Measurements from ENCODE around the gene C9orf72.

DNA sequence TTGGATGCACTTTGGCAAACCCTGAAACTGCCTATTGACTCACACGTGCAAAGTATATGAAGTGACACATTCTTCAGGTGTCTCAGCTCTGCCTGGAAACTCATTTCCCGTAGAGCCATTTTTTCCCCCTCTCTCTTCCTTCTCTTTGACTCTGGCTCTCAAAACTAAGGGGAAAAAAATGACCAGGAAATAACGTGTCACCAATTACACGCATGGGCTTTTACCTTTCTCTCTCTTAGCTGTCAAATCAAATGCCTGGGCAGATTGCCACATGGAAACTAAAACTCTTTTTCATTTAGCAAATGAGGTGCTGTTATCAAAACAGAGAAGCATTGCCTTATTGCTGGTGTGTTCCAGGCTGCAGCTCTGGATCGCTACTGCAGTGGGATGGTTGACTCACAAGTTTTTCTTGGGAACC is 67.5 kb downstream of the C9orf72 start:
- TF ChIP-seq L3MBTL2 (conservative IDR thresholded peaks at IDR 0.05) (no peak), ARNT (IDR thresholded peaks at IDR 0.05) (no peak), ZNF384 (IDR thresholded peaks at IDR 0.05) (no peak), FOXA1 (IDR thresholded peaks at IDR 0.05) (no peak), SP1 (IDR thresholded peaks at IDR 0.05) (no peak), HDGF (IDR thresholded peaks at IDR 0.05; ENCODE audit: borderline replicate concordance) (no peak), FOXM1 (IDR thresholded peaks at IDR 0.05; ENCODE audit: borderline replicate concordance) (no peak)

All from HEK293T (cell line).